NCI-H510A treated with DMSO at 0.1 percent for 48 hours (cell line): ENCODE results near the gene CLCF1.
"Not testable (repeated sequence)": the region's sequence is repeated elsewhere in the genome, so short reads cannot be mapped to it uniquely, and the experiment has no call there.

Source experiments
- DNase-seq: peaks from one replicate; lab custom pipeline; 2025; lab: John Stamatoyannopoulos, UW

CLCF1 gene

DNA sequence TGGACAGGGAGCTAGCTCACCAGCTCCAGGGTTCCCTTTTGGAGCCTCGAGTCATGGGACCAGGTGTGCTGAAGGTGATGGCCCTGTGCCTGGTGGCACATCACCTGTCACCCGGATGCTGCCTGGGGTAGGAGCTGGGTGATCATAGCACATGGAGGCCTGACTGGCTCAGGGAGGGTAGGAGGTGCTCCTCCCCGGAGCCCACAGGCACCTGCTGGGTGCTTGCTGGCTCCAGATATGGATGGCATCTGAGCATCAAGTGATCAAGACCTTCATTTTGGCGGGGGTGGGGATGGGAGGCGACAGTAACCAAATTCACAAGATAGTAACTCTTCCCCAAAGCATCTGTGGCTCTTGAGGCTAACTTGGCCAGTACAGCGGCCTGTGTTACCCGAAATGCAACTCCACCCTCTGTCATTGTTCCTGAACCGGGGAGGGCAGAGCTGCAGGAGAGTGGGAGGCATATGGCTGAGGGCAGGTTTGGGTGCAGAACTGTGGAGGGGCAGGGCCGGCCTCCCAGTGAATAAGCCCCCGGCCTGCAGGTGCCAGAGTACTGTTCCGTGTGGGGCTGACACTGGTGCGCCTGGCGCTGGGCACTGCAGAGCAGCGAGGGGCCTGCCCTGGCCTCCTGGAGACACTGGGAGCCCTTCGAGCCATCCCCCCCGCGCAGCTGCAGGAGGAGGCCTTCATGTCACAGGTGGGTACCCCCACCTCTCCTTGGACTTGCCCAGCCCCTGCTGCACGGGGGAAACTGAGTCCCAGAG is 35.2 kb upstream of the CLCF1 start:
- no peak for DNase-seq

GRCh38 chr11:67407688-67408163 is 34.3 kb upstream of the CLCF1 start:
- DNase-seq = no peak

GRCh38 chr11:67406969-67407687 is 33.7 kb upstream of the CLCF1 start:
- DNase-seq = no peak

- no peak for DNase-seq
These were observed 33.1 kb upstream of the CLCF1 start for GRCh38 chr11:67406420-67406968.

GRCh38 chr11:67405688-67406339 is 32.4 kb upstream of the CLCF1 start:
- no peak for DNase-seq

GRCh38 chr11:67405196-67405567 is 31.8 kb upstream of the CLCF1 start:
- no peak for DNase-seq

DNA sequence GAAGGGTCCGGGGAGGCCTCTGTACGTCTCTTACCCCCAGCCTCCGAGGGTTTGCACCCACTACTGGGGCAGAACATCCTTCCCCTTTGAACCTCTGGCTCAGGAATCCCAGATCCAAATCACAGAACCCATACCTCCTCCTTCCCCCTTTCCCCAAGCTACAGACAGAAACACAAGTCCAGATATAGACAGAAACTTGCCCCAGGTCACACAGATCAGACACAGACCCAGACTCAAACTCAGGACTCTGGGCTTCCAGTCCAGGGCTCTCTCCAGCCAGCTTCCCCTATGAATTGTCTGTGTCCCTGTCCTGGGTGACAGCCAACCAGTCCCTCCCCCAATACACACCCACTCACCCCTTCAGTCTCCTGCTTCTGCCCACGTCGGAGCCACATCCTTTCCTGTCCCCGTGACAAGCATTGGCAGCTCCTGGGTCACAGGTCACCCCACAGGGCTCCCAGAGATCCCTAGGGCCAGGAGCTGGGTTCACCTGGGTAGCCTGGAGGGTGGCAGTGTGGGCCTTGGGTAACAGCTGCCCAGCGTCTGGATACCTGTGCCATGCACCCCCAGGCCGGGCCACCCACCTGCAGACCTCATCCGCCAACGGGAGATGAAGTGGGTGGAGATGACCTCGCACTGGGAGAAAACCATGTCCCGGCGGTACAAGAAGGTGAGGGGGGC is 31.3 kb upstream of the CLCF1 start:
- no peak for DNase-seq

DNA sequence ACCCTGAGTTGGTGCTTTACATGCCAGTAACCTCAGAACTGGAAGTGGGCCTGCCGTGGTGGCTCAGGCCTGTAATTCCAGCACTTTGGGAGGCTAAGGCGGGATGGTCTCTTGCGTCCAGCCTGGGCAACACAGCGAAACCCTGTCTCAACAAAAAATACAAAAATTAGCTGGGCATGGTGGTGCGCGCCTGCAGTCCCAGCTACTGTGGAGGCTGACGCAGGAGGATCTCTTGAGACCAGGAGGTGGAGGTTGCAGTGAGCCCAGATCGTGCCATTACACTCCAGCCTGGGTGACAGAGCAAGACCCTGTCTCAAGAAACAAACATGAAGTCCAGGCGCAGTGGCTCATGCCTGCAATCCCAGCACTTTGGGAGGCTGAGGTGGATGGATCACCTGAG is 29.7 kb upstream of the CLCF1 start:
- DNase-seq = not testable (repeated sequence)

- not testable (repeated sequence) for DNase-seq
These were observed 28.9 kb upstream of the CLCF1 start for GRCh38 chr11:67402192-67402839.

- peak; percentile 90 for DNase-seq
These were observed 28.2 kb upstream of the CLCF1 start, which contains the start of gene PPP1CA for GRCh38 chr11:67401495-67402191. Gene PPP1CA (minus strand): TSS chr11:67401858. CDS start chr11:67401782, 76 bp downstream.

DNA sequence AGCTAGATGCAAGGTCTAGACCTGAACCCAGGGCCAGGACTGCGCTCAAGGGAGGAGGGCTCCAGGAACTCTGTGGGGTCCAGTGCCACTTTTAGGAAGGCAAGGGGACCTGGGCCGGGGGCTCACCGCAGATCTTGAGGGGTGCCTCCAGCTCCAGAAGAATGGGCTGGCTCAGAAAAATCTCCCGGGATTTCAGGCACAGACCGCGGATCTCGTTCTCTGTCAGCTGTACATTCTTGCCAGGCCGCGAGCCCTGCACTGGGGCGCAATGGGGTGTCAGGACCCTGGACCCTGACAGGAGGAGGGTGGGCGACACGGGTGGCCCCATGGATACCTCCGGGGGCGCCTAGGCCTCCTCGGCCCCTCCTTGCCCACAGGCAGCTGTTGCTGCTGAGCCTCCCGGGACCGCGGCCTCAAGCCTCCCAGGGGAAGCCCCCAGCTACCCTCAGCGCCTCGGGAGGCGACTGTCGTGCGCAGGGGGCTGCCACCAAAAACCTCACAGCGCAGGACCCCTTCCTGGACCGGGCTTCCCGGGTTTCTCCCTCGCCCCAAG is 27.6 kb upstream of the CLCF1 start:
- no peak for DNase-seq

- no peak for DNase-seq
These were observed 27.0 kb upstream of the CLCF1 start for GRCh38 chr11:67400251-67400941.

GRCh38 chr11:67398661-67399563 is 25.5 kb upstream of the CLCF1 start:
- no peak for DNase-seq

DNA sequence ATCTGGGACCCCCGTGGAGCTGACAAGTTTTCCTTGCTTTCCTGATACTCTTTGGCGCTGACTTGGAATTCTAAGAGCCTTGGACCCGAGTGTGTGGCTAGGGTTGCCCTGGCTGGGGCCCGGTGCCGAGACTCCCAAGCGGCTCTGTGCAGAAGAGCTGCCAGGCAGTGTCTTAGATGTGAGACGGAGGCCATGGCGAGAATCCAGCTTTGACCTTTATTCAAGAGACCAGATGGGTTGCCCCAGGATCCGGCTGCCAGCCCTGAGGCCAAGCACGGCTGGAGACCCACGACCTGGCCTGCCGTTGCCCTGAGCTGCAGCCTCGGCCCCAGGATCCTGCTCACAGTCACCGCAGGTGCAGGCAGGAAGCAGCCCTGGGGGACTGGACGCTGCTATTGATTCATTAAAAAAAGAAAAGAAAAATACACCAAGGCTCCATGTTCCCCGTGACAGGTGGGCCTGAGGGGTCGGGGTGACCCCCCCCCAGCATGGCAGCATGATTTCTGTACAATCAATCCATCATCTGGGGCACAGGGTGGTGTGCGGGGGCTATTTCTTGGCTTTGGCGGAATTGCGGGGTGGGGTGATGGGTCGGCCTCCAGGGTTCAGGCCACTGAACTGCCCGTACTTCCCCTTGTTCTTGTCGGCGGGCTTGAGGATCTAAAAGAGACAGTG is 24.7 kb upstream of the CLCF1 start:
- no peak for DNase-seq

DNA sequence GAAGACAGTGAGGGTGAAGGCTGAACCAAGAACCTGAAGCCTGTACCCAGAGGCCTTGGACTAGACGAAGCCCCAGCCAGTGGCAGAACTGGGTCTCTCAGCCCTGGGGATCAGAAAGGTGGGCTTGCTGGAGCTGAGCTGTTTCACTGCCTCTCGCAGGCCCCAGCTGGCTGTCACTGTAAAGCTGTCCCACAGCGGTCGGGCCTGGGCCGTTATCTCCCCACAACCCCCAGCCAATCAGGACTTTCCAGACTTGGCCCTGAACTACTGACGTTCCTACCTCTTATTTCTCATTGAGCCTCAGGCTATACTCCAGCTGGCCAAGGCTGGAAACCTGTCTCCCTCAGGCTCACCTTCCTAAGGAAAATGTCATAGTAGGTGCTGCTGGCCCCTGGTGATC is 24.1 kb upstream of the CLCF1 start:
- no peak for DNase-seq

GRCh38 chr11:67396587-67397389 is 23.4 kb upstream of the CLCF1 start:
- no peak for DNase-seq

DNA sequence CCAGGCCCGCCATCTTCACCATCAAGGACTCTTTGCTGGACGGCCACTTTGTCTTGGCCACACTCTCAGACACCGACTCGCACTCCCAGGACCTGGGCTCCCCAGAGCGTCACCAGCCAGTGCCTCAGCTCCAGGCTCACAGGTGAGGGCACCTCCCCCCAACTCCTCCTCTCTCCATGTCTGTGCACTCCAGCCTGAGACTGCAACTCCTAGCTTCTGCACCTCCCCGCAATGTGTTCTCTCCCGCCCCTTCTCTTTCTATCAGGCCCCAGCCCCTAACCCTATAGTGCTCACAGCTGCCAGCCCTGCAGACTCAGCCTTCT is 22.8 kb upstream of the CLCF1 start:
- peak; percentile 32 for DNase-seq
